Skeletal muscle cell (primary cell): Measurements from ENCODE around the gene PTPN7.
A peak's percentile ranks its signal among the peaks of the same experiment; 100 is the strongest.
"Not testable (repeated sequence)": the region's sequence is repeated elsewhere in the genome, so short reads cannot be mapped to it uniquely, and the experiment has no call there.

Source experiments
- DNase-seq: peaks from one replicate; pipeline ENCODE4 v3.0.0-alpha.2; 2010; ENCODE audit warnings: low read depth
- H3K4me3 ChIP-seq: 2 replicates; pipeline ENCODE4 v1.5.1; 2011; ENCODE audit warnings: low read depth, mild to moderate bottlenecking, control low read depth, low read length, moderate library complexity

Gene PTPN7

DNA sequence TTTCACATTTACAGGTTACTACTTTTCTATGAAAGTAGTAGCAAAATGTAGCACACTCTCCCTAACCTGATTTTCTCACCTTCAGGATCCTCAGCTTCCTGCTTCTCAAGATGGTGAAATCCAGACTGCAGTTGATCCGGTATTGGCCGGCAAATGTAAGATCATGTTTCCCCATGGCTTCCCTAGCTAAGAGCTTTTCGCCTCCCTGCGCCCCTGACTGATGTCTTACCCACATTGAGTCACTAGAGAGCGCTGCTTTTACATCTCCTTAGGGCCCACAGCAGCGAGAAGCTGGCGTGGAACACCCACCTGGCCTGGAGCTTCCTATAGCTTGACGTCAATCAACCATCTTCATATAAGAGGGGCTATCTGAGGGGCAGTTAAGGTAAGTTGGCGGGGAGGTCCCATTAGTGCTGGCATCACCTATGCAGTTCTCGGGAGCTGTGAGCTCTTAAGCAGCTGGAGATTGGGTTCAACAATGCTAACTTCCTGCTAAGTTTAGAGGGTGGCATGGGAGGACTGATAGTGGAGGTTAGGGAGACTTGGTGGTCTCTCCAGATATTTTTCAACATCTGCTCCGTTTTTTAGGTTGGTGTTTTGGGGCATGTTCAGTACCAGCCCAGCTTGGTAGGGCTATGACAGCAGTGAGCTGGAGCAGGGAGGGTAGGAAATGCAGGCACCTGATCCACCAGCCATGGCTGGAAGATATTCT is 5.5 kb downstream of the PTPN7 start:
- H3K4me3 ChIP-seq: no peak overlapping the region
- peak; percentile 41 for DNase-seq

DNA sequence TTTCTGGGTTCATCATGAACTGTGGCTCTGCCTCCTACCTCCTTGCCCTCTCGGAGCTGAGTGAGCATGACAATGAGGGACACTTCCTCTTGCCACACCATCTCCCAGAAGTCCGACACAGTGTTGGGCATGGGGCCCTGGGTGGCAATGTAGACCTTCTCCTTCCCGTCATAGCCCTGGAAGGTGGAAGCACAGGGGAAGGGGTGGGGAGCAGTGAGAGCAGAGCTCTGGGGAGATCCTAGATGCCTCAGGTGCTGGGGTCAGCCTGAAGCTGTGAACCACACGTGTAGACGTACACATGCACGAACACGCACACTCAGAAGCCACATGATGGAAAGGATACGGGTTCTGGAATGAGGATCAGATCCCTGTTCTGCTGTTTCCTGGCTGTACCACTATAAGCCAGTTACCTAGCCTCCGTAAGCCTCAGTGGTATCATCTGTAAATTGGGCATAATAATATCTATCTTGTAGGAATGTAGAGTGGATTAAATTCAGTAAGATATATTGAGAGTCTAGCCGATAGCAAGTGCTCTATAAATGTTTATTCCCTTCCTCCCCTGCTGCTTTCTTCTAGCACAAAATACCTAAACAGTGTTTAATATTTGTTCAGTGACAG is 6.1 kb downstream of the PTPN7 start:
- no peak overlapping the region for H3K4me3 ChIP-seq
- DNase-seq: no peak

DNA sequence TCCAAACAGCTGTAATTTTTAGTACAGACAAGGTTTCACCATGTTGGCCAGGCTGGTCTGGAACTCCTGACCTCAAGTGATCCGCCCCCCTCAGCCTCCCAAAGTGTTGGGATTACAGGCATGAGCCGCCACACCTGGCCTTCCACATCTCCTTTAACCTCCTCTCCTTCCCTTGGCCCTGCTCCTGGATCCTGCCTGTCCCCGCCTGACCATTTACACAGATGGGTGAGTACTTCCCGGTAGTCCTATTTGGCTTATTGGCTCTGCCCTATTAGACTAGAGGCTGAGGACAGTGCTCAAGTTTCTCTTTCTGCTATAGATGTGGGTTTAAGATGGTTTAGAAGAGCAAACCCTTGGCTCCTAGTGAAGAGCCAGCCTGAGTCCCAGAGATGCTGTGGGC is 7.1 kb downstream of the PTPN7 start:
- no peak overlapping the region for H3K4me3 ChIP-seq
- no peak for DNase-seq

DNA sequence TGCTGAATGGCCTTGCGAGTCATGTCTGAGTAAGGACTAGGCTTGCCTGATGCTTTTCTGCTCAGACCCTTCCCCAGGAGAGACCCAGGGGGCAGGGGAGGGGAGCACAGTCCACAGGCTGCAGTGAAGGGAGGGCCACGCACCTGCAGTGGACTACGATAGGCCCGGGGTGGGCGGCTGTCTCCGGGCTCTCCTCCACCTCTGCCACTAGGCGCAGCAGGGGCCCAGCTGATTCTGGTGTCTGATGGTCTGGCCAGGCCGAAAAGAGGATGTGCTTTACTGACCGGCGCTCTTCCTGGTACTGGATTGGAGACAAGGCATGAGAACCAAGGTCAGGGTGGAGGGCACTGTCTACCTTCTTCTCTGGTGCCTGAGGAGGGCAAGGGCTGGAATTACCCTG is 8.0 kb downstream of the PTPN7 start:
- no peak overlapping the region for H3K4me3 ChIP-seq
- no peak for DNase-seq

DNA sequence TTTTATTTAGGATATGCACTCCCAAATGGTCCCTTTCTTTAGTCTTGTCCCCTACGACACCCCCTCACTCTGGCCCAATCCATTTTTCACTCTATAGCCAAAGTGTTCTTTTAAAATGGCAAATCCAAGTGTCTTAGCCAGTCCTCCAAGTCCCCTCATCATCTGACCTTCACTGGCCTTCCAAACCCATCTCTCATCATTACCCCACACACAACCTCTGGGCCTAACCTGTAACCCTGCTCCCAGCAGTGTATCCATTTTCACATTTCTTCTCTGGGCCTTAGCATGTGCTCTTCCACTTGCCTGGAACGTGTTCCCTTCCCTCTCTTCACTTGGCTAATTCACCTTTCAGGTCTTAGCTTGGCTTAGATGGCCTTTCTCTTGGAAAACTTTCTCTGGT is 9.4 kb downstream of the PTPN7 start:
- DNase-seq: no peak
- H3K4me3 ChIP-seq: no peak overlapping the region

DNA sequence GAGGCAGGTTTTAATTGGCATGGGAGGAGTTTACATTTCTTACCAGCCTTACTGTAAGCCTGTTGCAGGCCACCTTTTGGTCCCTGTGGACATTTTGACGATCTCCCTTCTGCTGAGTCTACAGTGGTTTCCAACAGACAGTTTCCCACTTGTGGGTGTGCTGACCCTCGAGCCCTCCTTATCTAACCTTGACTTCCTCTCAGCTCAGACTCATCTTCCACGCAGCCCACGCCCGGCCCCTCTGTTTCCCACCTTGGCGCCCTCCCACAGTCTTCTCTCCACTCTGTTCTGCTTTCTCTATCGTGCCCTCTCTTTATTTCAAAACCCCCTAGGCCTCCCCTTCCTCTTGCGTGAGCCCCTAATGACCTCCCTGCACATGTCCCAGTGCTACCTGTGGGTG is 9.8 kb downstream of the PTPN7 start:
- H3K4me3 ChIP-seq: no peak overlapping the region
- DNase-seq: no peak

DNA sequence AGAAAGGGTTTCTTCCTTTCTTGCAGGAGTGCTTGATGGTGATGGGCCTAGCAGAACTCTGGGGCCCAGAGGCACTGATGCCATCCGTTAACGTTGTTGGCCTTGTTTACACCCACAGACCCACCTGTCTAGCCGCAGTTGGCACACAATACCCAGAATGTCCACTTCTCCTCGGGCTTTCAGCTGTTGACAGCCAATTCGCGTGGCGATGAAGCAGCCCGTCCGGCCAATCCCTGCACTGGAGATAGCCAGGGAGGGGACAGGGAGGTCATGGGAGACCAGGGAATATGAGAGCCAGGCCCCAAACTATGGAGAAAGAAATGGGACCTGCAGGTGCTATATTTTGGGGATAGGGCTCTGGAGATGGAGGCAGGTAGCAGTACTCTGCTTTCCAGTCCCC is 10.2 kb downstream of the PTPN7 start:
- no peak for DNase-seq

DNA sequence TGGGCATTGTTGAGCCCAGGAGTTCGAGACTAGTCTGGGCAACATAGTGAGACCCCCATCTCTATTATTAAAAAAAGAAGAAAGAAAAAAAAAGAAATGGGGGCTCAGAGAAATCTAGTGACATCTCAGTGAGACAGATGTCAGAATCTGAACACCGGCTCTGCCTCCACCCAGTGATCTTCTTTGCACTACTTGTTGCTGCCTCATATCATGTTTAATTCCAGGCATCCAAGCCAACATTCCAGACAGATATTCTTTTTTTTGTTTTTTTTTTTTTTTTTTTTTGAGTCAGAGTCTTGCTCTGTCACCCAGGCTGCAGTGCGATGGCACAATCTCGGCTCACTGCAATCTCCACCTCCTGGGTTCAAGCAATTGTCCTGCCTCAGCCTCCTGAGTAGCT is 10.8 kb downstream of the PTPN7 start:
- no peak overlapping the region for H3K4me3 ChIP-seq
- no peak for DNase-seq

More for the DNA sequence above, 10.2 kb downstream of the PTPN7 start:
- H3K4me3 ChIP-seq: no peak overlapping the region

DNA sequence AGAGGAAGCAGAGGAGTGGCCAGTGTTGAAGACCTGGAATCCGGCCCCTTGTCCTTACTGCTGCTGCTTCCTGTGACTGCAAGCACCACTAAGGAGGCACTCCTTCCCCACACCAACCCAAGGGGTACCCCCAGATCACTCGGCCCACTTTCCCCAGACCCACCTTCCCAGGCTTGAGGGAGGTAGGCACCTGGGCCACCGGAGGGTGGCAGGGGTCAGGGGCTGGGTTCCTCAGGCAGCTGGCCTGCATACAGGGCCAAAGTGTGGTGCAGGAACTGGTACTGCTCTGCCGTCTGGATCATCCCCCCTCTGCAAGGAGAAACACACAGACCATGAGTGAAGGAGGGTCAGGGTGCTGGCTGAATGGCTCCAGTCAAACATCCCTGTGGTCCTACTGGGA is 12.0 kb downstream of the PTPN7 start:
- no peak overlapping the region for H3K4me3 ChIP-seq
- DNase-seq: no peak

DNA sequence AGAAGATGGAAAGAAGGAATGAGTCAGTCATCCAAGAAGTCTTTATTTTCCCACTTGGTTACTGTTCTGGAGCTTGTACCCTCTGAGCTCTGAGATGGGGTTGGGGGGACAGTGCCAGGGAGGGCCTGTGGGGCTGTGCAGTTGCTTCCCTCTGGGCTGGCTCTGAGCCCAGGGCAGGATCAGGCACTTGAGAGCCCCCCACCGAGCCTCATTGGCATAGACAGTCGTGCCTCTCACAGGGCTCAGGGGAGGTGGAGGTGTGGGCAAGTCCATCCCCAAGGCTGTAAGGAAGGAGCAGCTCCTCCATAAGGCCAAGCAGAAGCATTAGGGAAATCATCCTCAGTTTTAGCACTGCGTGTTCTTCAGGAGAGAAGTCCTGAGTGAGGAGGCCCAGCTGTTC is 13.4 kb downstream of the PTPN7 start:
- no peak for DNase-seq
- no peak overlapping the region for H3K4me3 ChIP-seq

DNA sequence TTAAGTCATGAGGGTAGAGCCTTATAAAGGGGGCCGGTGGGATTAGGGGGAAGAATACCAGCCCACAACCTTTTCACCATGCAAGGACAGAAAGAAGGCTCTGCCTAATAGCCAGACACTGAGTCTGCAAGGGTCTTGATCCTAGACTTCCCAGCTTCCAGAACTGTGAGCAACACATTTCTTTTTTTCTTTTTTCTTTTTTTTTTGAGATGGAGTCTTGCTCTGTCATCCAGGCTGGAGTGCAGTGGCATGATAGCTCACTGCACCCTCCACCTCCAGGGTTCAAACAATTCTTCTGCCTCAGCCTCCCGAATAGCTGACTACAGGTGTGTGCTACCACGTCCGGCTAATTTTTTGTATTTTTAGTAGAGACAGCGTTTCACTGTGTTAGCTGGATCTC is 14.1 kb downstream of the PTPN7 start:
- no peak overlapping the region for H3K4me3 ChIP-seq
- no peak for DNase-seq

DNA sequence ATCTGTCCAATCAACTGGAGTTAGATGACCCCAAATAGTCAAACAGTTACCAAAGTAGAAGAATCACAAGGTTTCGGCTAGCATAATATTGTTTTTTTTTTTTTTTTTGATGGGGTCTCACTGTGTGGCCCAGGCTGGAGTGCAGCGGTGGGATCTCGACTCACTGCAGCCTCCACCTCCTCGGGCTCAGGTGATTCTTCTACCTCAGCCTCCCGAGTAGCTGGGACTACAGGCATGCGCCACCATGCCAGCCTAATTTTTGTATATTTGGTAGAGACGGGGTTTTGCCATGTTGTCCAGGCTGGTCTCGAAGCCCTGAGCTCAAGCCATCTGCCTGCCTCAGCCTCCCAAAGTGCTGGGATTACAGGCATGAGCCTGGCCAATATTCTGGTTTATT is 14.7 kb downstream of the PTPN7 start:
- not testable (repeated sequence) for DNase-seq, H3K4me3 ChIP-seq

DNA sequence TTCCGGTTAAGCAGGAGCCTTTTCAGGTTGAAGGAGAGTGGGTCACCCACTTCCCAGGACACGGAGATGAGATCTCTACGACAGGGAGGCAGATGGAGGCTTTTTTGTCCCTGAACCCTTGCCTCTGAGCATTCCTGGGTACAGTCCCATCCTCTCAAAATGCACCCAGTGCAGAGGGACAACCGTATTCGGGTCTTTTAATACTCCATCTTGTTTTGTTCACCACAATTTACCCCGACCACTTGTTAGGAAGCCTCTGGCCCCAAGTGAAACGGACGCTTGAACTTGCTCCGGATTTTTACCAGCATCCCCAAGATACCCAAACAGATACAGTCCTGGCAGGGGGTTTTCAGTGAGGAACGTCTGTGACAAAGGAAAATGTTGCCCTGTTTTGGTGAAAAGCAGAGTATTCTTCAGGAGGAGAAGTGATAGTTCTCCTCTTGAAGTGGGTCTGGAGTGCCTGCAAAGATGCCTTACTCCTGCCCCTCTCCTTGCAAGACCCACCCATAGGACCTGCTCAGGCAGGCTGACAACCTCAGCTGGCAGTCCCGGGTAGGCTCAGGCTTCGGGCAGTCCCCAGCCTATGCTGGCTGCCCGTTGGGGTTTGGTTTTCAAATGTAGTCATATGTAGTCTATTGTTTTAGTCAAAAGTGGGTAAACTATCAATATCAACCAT is 15.2 kb downstream of the PTPN7 start:
- DNase-seq: no peak
- peak overlapping the region; percentile 87 for H3K4me3 ChIP-seq

DNA sequence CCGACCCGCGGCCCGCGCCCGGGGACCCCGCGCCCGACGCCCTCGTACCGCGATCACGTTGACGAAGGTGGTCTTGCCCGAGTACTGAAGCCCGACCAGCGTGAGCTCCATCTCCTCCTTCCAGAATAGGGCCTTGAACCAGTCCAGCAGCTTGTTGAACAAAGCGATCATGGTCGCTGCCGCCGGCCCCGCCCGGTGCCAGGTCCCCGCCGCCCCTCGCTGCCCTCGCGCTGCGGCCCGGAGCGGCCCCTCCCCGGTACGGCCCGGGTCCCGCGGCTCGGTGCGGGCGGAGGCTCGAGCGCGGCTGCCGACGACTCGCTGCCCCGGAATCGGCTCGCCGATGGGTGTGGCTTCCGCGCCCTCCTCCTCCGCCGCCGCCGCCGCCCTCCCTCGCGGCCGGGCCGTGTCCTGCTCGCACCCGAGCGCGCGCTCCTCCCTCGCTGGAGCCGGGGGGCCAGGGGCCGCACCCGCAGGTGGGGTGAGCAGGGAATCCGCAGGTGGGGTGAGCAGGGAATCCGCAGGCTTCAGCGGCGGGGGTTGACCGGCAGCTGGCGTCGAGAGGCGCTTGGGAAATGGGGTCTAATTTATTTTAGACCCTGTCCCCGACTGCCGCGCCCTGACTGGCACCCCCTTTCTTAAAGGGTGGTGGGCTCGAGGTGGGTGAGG is 15.9 kb downstream of the PTPN7 start, which contains the start of gene ARL8A:
Gene ARL8A, minus strand, starts transcription at position 336 of the 666 bp plus-strand sequence. Its CDS starts 165 bp downstream, at position 171.
- DNase-seq: no peak
- peak within 1 kb of the TSS; percentile 87 for H3K4me3 ChIP-seq

DNA sequence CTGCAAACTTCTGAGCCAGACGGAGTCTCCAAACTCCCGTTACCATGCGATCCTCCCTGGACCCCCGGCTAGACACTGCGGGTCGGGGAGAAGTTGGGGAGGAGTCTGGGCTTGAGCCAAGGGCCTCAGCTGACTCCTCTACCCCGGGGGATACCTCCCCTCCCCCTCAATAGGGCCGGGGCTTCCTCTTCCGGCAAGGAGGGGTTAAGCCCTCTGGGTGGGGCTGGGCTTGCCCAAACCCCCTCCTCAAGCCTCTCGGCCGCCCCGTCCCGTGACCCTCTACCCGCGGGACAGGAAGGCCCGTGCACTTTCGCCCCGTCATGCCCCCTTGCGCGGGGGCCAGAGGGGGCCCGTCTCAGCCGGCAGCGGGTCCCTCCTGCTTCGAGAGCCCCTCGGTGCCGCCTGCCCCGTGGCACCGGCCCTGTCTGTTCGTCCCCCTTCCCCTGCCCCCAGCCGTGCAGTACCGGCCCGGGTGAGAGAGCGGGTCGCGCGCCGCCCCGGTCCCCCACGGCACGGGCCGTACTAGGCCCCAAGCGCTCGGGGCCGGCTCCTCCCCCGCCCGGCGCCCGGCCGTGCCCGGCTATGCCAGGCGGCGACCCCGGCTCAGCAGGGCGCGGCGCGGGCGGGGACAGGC is 16.5 kb downstream of the PTPN7 start:
- H3K4me3 ChIP-seq: peak overlapping the region; percentile 87
- DNase-seq: no peak

DNA sequence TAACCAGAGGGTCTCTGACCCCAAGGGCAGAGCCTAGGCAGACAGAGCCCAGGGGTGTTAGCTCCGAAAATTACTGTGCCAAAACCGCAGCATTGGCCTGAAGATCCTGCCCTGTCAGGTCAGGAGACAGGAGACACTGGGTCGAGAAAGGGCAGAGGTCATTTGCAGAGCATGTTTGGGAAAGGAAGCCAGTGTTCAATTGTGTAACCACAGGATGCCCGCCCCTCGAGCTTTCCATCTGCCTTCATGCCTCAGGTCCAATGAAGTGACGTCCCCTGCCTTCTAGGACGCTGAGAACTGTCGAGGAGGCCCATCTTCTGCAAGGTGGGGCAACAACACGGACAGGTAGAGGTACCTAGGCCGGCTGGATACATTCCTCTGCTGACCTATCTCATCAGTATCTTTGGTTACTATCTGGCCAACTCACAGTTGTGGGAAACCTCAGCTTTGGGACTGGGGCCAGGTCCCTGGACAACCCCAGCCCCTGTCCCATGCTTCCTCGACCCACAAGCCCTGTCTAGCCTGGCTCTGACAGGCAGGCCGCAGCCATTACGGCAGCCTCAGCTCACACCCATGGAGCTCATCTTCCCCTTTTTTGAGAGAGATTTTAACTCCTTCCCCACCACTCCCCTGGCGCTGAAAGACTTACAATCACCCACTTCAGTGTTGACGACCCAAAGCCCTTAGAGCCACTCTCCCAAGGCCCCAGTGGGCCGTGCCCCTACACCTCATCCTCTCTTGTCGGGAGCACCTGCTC is 17.2 kb downstream of the PTPN7 start:
- no peak for DNase-seq
- H3K4me3 ChIP-seq: peak overlapping the region; percentile 87

DNA sequence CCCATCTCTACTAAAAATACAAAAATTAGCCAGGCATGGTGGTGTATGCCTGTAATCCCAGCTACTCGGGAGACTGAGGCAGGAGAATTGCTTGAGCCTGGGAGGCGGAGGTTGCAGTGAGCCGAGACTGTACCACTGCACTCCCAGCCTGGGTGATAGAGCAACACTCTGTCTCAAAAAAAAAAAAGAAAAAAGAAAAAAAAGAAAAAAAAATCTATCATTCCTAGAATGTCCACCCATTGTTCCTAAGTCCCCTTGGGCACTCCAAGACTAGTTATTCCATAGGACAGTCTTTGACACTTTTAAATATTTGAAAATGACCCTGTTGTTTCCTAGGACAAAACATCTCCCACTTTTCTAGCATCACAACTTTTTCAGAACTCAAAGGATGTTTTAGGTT is 18.9 kb downstream of the PTPN7 start:
- not testable (repeated sequence) for H3K4me3 ChIP-seq, DNase-seq

DNA sequence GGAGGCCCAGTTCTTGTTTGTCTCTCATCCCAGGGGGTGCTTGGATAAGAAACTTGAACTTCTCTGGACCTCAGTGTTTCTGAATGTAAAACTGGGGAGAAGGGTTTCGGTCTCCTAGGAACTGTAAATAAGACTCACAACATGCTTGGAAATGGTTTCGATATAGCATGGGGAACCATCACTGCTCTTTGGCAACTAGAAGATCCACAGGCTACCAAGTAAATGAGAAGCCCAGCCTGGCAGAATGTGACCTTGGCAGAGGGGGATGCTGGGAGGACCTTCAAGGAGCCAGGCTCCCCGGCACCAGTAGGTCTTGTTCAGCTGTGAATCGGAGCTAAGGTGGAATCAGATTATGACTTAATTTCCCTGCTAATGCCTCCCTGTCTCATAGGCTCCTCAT is 19.6 kb downstream of the PTPN7 start:
- no peak for DNase-seq

DNA sequence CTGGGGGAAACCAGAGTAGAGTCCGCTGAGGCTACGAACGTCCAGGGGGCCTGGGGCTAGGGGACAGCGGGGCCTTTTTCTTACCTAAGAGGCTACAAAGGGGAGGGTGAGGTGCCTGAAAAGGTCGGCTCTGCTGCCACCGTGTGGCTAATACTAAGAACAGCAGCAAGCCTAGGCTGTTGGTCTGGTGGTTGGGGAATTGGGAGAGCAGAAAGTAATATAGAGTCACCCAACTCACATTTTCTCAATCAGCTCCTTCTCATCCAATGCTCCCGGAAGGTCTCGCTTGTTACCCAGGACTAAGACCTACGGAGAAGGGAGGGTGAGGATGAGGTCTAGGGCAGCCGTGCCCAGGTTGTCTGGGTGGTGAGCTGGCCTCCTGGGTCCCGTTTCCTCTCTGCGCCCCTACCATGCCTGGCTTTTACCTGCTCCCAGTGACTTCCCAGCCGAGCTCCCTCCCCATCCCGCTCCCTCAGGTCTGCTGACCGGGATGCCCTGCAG is 25.1 kb downstream of the PTPN7 start:
- H3K4me3 ChIP-seq: no peak overlapping the region
- DNase-seq: no peak

More for the DNA sequence above, 19.6 kb downstream of the PTPN7 start:
- H3K4me3 ChIP-seq: no peak overlapping the region
